Measurements from ENCODE around the gene SLC25A45. TPM values are rescaled to one million over a fixed set of nuclear protein-coding genes. Genes with fewer than 3 reads are reported as not detected.

The SLC25A45 gene
- total RNA-seq, 2 experiments from 2014 or later = 40.0 to 40.8 TPM

GRCh38 chr11:65325435-65325834 is 57.0 kb downstream of the SLC25A45 start:
- H3K27me3 ChIP-seq (ENCODE audit: control insufficient read depth in 1 of 2, insufficient read depth in 2 of 2, low read length in 2 of 2) = peaks cover 0 to 3% of the 10 kb centered on the region in 2 experiments
- DNase-seq (no peak), ATAC-seq (ENCODE audit: poor library complexity) (no peak)
- H3K4me1 ChIP-seq (ENCODE audit: insufficient read depth, low read length) = peaks cover 4% of the 10 kb centered on the region
- peaks cover 3% of the 10 kb centered on the region for H3K27me3 Mint-ChIP-seq
- intact Hi-C loops (cut with DNase I, micrococcal nuclease) = no loop called here
- no peaks in the 10 kb centered on the region for H3K36me3 Mint-ChIP-seq (ENCODE audit: low read depth)
- H3K9me3 Mint-ChIP-seq = no peaks in the 10 kb centered on the region
- H3K4me3 Mint-ChIP-seq = no peak overlapping the region
- TF ChIP-seq, protein P1, sequence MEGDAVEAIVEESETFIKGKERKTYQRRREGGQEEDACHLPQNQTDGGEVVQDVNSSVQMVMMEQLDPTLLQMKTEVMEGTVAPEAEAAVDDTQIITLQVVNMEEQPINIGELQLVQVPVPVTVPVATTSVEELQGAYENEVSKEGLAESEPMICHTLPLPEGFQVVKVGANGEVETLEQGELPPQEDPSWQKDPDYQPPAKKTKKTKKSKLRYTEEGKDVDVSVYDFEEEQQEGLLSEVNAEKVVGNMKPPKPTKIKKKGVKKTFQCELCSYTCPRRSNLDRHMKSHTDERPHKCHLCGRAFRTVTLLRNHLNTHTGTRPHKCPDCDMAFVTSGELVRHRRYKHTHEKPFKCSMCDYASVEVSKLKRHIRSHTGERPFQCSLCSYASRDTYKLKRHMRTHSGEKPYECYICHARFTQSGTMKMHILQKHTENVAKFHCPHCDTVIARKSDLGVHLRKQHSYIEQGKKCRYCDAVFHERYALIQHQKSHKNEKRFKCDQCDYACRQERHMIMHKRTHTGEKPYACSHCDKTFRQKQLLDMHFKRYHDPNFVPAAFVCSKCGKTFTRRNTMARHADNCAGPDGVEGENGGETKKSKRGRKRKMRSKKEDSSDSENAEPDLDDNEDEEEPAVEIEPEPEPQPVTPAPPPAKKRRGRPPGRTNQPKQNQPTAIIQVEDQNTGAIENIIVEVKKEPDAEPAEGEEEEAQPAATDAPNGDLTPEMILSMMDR (IDR thresholded peaks at IDR 0.05) = no peak
- H3K27ac Mint-ChIP-seq = no peak overlapping the region
- H3K9me3 ChIP-seq (ENCODE audit: control insufficient read depth in 1 of 2, insufficient read depth in 1 of 2, low read length in 2 of 2) = no peaks in the 10 kb centered on the region
- H3K4me1 Mint-ChIP-seq (ENCODE audit: low read depth) = peaks cover 8% of the 10 kb centered on the region
- no peaks in the 10 kb centered on the region for H3K36me3 ChIP-seq (ENCODE audit: insufficient read depth, low read length)
- CTCF ChIA-PET = interaction anchor here (0.7 to 1.0 kb wide), 2 partner anchors 10 to 100 kb away, joined by 3 to 4 read pairs; no protein-coding TSS in a partner anchor
- no peak overlapping the region for H3K4me3 ChIP-seq (ENCODE audit: low read length)
- H3K27ac ChIP-seq (ENCODE audit: low read depth in 1 of 2, low read length in 2 of 2) = no peak overlapping the region
- POLR2A ChIA-PET = interaction anchor here (0.7 kb wide), 1 partner anchor 247 kb away, joined by 4 read pairs; the partner anchor contains the start of gene FAM89B

Other genes with a start within 250 kb of the SLC25A45 start
- gene SYVN1, start 248.1 kb downstream of the SLC25A45 start, total RNA-seq = 10 to 100 TPM; 89.1 to 96.8 TPM
- not detected for gene SPDYC, start 212.4 kb downstream of the SLC25A45 start, total RNA-seq
- gene CAPN1, start 200.7 kb downstream of the SLC25A45 start, total RNA-seq = 10 to 100 TPM; 80.3 to 83.2 TPM
- 10 to 100 TPM in 1 of 2 experiments, 1 to 10 TPM in 1; 9.6 to 10.6 TPM for gene POLA2, start 120.7 kb downstream of the SLC25A45 start, total RNA-seq
- under 1 TPM in 1 of 2 experiments, not detected in 1; 0.96 TPM for gene CDC42EP2, start 67.8 kb downstream of the SLC25A45 start, total RNA-seq
- 10 to 100 TPM; 50.3 to 60.1 TPM for gene DPF2, start 48.8 kb downstream of the SLC25A45 start, total RNA-seq
- under 1 TPM; 0.73 to 0.85 TPM for gene TIGD3, start 27.9 kb downstream of the SLC25A45 start, total RNA-seq
- gene FRMD8, start 4.0 kb upstream of the SLC25A45 start, total RNA-seq = 10 to 100 TPM; 19.4 to 25.3 TPM
- 100 to 1,000 TPM; 221 to 223 TPM for gene NEAT1, start 40.2 kb upstream of the SLC25A45 start, total RNA-seq
- gene MALAT1, start 116.4 kb upstream of the SLC25A45 start, total RNA-seq = over 10,000 TPM; 31,509 to 32,316 TPM
- gene SCYL1, start 142.4 kb upstream of the SLC25A45 start, total RNA-seq = 10 to 100 TPM; 57.4 to 60.7 TPM
- 100 to 1,000 TPM; 236 to 238 TPM for gene LTBP3, start 175.7 kb upstream of the SLC25A45 start, total RNA-seq
- 10 to 100 TPM; 38.7 to 39.9 TPM for gene ZNRD2, start 187.8 kb upstream of the SLC25A45 start, total RNA-seq
- gene FAM89B, start 189.9 kb upstream of the SLC25A45 start, total RNA-seq = 10 to 100 TPM; 23.3 to 27.3 TPM
- gene EHBP1L1, start 193.4 kb upstream of the SLC25A45 start, total RNA-seq = 10 to 100 TPM; 82.6 to 88.5 TPM
- gene KCNK7, start 213.2 kb upstream of the SLC25A45 start, total RNA-seq = 1 to 10 TPM; 4.9 to 5.0 TPM
- 10 to 100 TPM; 45.2 to 45.8 TPM for gene MAP3K11, start 231.6 kb upstream of the SLC25A45 start, total RNA-seq
- gene PCNX3, start 233.1 kb upstream of the SLC25A45 start, total RNA-seq = 10 to 100 TPM; 37.3 to 40.5 TPM

Data from CD4-positive, alpha-beta T cell (primary cell).